ENCODE data around the gene ABCC10.
A peak's percentile ranks its signal among the peaks of the same experiment; 100 is the strongest.
"Not testable (repeated sequence)": the region's sequence is repeated elsewhere in the genome, so short reads cannot be mapped to it uniquely, and the experiment has no call there.

Gene ABCC10

DNA sequence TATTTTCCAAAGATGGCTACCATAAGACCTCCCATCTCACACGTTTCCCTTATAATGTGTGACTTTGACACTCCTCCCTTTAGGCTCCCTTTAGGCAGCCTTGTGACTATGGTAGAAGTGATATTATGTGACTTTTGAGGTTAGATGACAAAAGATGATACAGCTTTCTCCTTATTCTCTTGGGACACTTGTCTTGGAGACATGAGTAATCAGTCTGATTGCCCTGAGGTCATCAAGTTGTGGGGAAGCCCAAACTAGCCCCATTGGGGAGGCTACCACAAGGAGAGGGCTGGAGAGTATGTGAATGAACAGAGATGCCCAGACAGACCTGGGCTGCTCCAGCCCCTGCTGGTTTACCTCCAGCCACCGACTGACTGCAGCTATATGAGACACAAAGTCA is 38.6 kb downstream of the ABCC10 start:
- no peak for DNase-seq (ENCODE audit: insufficient read length)
- no peak for FAIRE-seq
- TF ChIP-seq TAF1 (IDR thresholded peaks at IDR 0.05; ENCODE audit: borderline replicate concordance, low read depth, low read length): no peak
- no peak for TF ChIP-seq POLR2A (IDR thresholded peaks at IDR 0.05; ENCODE audit: low read depth, low read length)
- no peak for TF ChIP-seq POLR2AphosphoS5 (IDR thresholded peaks at IDR 0.05; ENCODE audit: low read depth, low read length)

DNA sequence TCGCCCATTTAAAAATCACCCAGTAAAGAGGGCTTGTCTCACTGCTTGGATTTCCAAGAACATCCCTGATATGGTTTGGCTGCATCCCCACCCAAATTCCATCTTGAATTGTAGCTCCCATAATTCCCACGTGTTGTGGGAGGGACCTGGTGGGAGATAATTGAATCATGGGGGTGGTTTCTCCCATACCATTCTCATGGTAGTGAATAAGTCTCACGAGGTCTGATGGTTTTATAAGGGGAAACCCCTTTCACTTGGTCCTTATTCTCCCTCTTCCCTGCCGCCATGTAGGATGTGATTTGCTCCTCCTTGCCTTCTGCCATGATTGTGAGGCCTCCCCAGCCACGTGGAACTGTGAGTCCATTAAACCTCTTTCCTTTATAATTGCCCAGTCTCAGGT is 39.9 kb downstream of the ABCC10 start:
- DNase-seq (ENCODE audit: insufficient read length): not testable (repeated sequence)

DNA sequence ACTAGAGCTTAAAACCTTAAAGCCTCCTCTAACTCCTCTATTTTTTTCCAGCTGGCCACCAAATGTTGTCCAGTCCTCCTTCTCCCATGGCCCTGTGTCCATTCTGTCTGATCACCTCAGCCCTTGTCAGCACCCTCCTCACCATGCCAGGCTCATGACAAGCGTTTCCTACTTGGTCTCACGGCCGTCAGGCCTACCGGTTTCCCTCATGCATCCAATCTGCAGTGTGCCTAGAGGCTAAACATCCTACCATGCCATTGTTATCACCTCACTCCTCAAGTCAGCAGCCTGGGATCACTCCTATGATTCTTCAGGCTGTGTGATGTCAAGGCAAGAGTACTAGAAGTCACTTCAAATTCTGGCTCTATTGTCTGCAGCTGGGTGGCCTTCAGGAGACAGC is 40.4 kb downstream of the ABCC10 start:
- no peak for TF ChIP-seq POLR2A (IDR thresholded peaks at IDR 0.05; ENCODE audit: low read depth, low read length)
- TF ChIP-seq POLR2AphosphoS5 (IDR thresholded peaks at IDR 0.05; ENCODE audit: low read depth, low read length): no peak
- no peak for TF ChIP-seq TAF1 (IDR thresholded peaks at IDR 0.05; ENCODE audit: borderline replicate concordance, low read depth, low read length)
- DNase-seq (ENCODE audit: insufficient read length) (no peak), FAIRE-seq (no peak)

More for the DNA sequence above, 39.9 kb downstream of the ABCC10 start:
- FAIRE-seq: not testable (repeated sequence)

DNA sequence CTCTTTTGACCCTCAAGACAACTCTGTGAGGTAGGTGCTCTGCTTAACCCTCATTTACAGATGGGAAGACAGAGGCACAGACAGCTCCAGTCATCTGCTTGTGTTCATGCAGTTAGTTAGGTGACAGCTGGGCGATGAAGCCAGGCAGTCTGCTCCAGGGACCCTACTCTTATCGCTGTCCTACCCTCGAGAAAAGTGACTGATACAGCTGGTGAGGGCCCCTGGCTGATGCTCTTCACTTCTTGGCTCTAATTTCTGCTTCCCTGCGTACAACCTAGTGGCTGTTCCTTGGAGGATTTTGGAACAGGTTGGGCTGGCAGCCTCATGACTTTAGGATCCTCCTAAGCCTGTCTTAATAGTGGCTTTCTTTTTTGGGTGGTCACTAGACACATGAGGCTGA is 40.9 kb downstream of the ABCC10 start:
- no peak for DNase-seq (ENCODE audit: insufficient read length)
- no peak for FAIRE-seq
- TF ChIP-seq POLR2AphosphoS5 (IDR thresholded peaks at IDR 0.05; ENCODE audit: low read depth, low read length): no peak
- TF ChIP-seq POLR2A (IDR thresholded peaks at IDR 0.05; ENCODE audit: low read depth, low read length): no peak

DNA sequence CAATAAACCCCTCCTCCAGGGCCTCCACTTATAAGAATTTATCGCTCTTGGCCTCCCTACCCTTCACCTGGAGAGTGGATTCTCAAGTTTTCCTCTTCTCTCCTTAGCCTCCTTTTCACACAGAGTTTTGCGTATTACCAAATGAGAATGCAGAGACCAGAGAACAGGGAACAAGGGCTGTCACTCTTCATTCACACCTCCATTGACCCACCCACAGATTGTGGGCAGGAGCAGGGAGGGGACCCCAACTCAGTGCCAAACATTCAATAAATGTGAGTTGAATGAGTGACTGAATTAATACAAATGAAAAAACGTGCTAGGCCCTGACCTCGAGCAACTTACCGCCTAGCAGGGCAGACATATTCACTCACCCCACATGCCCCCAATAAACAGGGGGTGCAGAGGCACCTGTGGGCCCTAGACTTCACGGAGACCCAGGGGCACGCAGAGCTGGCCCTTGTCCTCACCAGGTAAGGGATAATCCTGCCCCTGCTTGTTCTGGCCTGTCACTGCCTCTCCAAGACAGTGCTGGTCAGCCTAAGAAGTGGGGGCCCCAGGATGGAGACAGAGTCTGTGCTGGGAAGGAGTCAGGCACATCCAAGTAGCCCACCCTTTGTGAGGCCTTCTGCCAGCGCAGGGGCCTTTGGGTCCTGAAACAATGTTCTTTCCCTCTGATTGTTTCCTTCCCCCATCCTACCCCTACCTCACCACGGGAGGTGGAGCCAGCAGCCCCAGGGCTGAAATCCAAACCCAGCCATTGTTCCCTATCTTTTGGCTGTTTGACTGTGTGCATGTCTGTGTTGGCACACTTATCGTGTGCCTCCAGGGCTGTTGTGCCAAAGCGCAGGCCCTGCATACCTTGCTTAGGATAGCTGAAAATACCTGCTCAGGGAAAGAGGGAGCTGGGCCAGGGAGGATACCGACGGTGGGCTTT is 41.7 kb downstream of the ABCC10 start:
- no peak for TF ChIP-seq POLR2A (IDR thresholded peaks at IDR 0.05; ENCODE audit: low read depth, low read length)
- TF ChIP-seq POLR2AphosphoS5 (IDR thresholded peaks at IDR 0.05; ENCODE audit: low read depth, low read length): no peak
- TF ChIP-seq TAF1 (IDR thresholded peaks at IDR 0.05; ENCODE audit: borderline replicate concordance, low read depth, low read length): no peak
- DNase-seq (ENCODE audit: insufficient read length): no peak

DNA sequence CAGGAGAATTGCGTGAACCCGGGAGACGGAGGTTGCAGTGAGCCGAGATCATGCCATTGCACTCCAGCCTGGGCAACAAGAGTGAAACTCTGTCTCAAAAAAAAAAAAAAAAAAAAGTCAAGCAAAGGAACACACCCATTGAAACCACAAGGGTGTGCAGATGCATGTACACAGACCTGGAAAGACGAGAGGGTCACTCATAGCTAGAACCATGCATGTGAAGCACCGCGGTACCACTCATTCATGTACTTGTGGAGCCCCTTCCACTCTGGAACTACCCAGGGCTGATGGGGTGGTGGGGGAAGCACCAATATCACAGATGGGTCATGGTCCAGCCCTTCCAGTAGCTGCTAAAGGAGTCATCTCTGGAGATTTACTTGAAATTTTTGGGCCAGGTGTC is 42.6 kb downstream of the ABCC10 start:
- no peak for TF ChIP-seq TAF1 (IDR thresholded peaks at IDR 0.05; ENCODE audit: borderline replicate concordance, low read depth, low read length)
- TF ChIP-seq POLR2A (IDR thresholded peaks at IDR 0.05; ENCODE audit: low read depth, low read length): no peak
- no peak for DNase-seq (ENCODE audit: insufficient read length)
- no peak for FAIRE-seq

More for the DNA sequence above, 41.7 kb downstream of the ABCC10 start:
- FAIRE-seq: no peak

DNA sequence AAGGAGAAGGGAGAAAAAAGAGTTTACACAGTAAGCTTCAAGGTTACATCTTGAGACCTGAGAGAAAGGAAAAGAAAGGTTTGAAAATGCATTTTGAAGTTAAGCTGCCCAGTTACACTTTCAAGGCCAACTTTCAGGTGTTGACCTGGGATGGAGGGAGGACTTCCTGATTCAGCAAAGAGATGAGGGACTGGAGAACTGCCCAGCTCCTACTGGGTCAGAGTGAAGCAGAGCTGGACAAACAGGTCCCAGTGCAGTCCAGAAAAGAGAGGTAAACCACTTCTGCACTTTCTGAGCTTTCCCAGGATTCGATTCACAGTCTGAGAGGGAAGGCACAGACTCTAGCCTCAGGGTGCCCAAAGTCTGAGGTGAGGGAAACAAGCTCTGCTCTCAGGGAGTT is 44.1 kb downstream of the ABCC10 start:
- DNase-seq (ENCODE audit: insufficient read length) (no peak), FAIRE-seq (no peak)
- no peak for TF ChIP-seq TAF1 (IDR thresholded peaks at IDR 0.05; ENCODE audit: borderline replicate concordance, low read depth, low read length)
- no peak for TF ChIP-seq POLR2AphosphoS5 (IDR thresholded peaks at IDR 0.05; ENCODE audit: low read depth, low read length)
- no peak for TF ChIP-seq POLR2A (IDR thresholded peaks at IDR 0.05; ENCODE audit: low read depth, low read length)

DNA sequence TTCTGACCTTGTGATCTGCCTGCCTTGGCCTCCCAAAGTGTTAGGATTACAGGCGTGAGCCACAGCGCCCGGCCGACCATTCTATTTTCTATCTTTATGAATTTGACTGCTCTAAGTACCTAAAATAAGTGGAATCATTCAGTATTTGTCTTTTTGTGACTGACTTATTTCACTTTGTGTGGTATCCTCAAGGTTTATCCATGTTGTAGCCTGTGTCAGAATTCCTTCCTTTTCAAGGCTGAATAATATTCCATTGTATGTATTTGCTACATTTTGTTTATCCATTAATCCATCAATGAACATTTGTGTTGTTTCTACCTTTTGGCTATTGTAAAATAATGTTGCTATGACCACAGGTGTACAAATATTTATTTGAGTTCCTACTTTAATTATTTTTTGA is 45.2 kb downstream of the ABCC10 start:
- TF ChIP-seq POLR2AphosphoS5 (IDR thresholded peaks at IDR 0.05; ENCODE audit: low read depth, low read length): no peak
- TF ChIP-seq TAF1 (IDR thresholded peaks at IDR 0.05; ENCODE audit: borderline replicate concordance, low read depth, low read length): no peak
- TF ChIP-seq POLR2A (IDR thresholded peaks at IDR 0.05; ENCODE audit: low read depth, low read length): no peak
- DNase-seq (ENCODE audit: insufficient read length) (no peak), FAIRE-seq (no peak)

DNA sequence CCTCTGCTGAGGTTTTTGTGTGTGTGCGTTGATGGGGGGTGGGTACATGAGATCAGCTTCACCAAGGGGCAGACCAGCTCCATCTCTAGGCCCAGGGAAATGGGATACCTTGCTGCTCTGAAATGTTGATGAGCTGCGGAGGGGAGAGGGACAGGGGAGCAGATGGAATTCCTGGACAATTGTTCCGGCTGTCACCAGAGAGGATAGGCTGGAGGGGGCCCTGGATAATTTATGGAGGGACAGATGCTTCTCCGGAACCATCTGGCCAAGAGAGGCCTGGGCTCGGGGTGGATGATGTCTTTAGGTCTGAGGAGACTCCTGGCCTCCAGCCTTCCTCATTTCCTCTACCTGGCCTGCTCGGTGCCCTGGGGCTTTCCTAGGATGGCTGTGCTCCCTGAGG is 48.2 kb downstream of the ABCC10 start:
- TF ChIP-seq POLR2A (IDR thresholded peaks at IDR 0.05; ENCODE audit: low read depth, low read length): no peak
- TF ChIP-seq TAF1 (IDR thresholded peaks at IDR 0.05; ENCODE audit: borderline replicate concordance, low read depth, low read length): no peak
- no peak for TF ChIP-seq POLR2AphosphoS5 (IDR thresholded peaks at IDR 0.05; ENCODE audit: low read depth, low read length)
- no peak for FAIRE-seq
- no peak for DNase-seq (ENCODE audit: insufficient read length)

DNA sequence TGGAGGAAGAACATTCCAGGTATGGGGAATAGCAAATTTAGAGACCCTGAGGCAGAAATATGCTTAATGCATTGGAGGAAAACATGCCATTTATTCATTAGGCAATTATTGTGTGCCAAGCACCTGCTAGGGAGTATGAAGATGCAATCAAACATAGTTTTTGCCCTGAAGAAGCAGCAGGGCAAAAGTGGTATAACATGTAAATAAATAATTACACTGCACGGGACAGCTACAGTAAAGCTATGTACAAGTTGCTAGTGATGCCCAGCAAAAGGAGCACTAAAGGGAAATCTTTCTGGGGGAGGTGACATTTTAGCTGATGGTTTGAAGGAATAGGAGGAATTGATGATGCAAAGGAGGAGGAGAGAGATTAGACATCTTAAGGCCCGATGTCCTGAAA is 49.4 kb downstream of the ABCC10 start:
- DNase-seq (ENCODE audit: insufficient read length) (no peak), FAIRE-seq (no peak)
- no peak for TF ChIP-seq TAF1 (IDR thresholded peaks at IDR 0.05; ENCODE audit: borderline replicate concordance, low read depth, low read length)
- TF ChIP-seq POLR2A (IDR thresholded peaks at IDR 0.05; ENCODE audit: low read depth, low read length): no peak
- no peak for TF ChIP-seq POLR2AphosphoS5 (IDR thresholded peaks at IDR 0.05; ENCODE audit: low read depth, low read length)

DNA sequence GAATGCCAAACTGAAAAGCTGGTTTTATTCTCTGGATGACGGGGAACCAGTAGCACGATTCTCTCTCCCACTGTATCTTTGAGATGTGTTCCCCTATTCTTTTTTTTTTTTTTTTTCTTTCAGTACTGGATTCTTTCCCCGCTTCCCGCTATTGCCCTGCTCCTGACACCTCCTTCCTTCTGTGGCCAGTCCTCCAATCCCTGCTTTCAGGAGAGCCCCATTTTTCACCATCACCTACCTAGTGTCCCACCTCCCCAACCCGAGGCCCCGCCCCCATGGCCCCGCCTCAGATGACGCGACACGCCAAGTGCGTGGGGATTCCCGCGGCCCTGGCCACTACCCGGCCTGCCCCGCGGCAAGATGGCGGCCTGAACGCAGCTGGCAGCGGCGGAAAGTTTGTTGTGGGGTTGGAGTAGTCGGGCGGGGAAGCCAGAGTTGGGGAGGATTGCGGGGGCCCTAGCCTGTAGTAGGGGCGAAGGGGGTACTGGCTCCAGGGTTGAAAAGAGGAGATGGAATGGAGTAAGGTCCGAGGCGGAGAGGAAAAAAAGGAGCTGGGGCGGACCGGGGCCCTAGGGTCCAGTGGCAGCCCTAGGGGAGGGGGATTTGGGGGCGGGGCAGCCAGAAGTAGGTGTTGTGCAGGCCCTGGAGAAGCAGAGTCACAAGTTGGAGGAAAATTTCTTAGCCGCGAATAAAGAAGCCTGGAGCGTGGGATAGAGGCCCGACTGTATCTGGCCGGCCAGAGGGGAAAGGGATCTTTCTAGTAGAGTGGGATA is 50.1 kb downstream of the ABCC10 start, which contains the start of gene TJAP1:
TSS of gene TJAP1 (plus strand) at position 336 of the 773 bp plus-strand sequence. CDS start 21,432 bp downstream, outside the sequence.
- DNase-seq (ENCODE audit: insufficient read length) (peak; percentile 96), FAIRE-seq (peak; percentile 97)
- TF ChIP-seq TAF1 (IDR thresholded peaks at IDR 0.05; ENCODE audit: borderline replicate concordance, low read depth, low read length) (peak; percentile 92), POLR2A (IDR thresholded peaks at IDR 0.05; ENCODE audit: low read depth, low read length) (peak; percentile 81), POLR2AphosphoS5 (IDR thresholded peaks at IDR 0.05; ENCODE audit: low read depth, low read length) (peak; percentile 66; the same call in 1 of the 2 replicates)

DNA sequence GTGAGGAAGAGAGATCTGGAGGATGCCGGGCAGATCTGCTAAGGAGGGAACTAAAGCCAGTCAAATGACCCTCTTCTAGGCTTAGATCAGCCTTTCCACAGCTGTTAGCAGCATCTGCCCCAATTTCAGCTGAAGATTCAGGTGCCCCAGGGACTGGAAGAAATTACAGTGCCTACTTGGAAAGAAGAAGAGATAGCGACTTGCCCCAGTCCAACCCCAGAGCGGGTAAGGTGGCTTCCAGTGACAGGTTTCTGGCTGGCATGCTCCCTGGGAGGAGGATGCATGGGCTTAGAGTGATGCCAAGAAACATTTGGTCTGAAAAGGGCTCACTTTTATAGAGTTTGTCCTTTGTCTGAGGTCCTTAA is 50.6 kb downstream of the ABCC10 start:
- TF ChIP-seq TAF1 (IDR thresholded peaks at IDR 0.05; ENCODE audit: borderline replicate concordance, low read depth, low read length) (no peak), POLR2AphosphoS5 (IDR thresholded peaks at IDR 0.05; ENCODE audit: low read depth, low read length) (no peak)
- no peak for DNase-seq (ENCODE audit: insufficient read length)
- no peak for FAIRE-seq

Measured in GM12892 (cell line).